HUES6 (cell line): ENCODE measurements around the gene FMNL2.

Experiments
- H3K27ac ChIP-seq: 2 replicates; pipeline ENCODE4 v1.7.0; 2013; ENCODE audit warnings: low read depth, mild to moderate bottlenecking, low read length, inconsistent platforms
- H3K27me3 ChIP-seq: 2 replicates; pipeline ENCODE4 v1.6.1; 2013; ENCODE audit warnings: low read length; ENCODE audit not compliant: control insufficient read depth, insufficient read depth
- H3K36me3 ChIP-seq: 2 replicates; pipeline ENCODE4 v1.6.1; 2013; ENCODE audit warnings: low read length; ENCODE audit not compliant: control insufficient read depth, insufficient read depth
- H3K4me1 ChIP-seq: 2 replicates; pipeline ENCODE4 v1.6.1; 2013; ENCODE audit warnings: low read length; ENCODE audit not compliant: control insufficient read depth, insufficient read depth
- H3K4me3 ChIP-seq: 2 replicates; pipeline ENCODE4 v1.5.1; 2013; ENCODE audit warnings: low read depth, low read length
- H3K9ac ChIP-seq: one replicate; pipeline ENCODE4 v1.6.1; 2013; ENCODE audit warnings: mild to moderate bottlenecking, low read length
- H3K9me3 ChIP-seq: 2 replicates; pipeline ENCODE4 v1.6.1; 2013; ENCODE audit warnings: low read depth, low read length; ENCODE audit not compliant: control insufficient read depth, insufficient read depth

FMNL2 gene

DNA sequence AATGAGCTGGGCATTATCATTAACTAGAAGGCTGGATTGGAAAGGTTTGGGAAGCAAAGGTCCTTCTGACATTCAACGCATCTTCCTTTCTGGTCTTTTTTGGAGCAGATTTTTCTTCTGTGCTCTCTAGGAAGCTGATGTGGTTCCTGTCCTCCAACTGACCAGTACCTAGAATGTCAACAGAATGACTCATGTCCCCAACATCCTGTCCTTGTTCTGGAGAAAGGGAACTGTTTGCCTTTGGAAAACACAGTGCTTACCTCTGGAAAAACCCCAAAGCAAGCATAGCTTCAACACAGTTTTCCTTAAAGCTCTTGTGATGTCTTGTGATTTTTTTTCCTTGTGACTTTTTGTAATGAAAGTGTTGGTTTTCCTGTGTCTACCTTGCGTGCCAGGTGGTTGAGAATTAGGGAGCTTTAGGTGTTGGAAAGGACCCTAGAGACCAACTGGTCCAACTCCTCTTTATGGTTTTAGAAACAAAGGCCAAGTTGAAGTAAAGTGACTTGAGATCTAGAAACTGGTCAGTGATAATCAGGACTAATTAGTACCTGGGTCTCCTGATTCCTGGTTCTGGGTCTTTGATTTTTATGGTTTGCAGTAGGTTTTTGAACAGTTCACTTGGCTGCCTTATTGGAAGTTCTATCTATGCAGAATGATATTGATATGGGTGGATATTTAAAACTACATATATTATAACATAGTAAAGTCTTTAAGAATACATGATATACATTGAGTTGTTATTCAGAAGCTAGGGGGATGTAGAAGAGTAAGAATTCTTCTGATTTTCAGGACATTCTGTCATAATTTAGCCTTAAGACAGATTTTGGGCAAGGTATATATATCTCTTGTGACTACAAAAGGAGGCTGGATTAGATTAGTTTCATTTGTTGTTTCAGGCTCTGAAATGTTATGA, 70.5 kb downstream of the FMNL2 start:
- Histone ChIP-seq H3K27me3 (no peaks in the 10 kb centered on the region), H3K27ac (no peak overlapping the region), H3K36me3 (no peaks in the 10 kb centered on the region), H3K9me3 (no peaks in the 10 kb centered on the region), H3K4me1 (peaks cover 74% of the 10 kb centered on the region), H3K4me3 (no peak overlapping the region), H3K9ac (no peak overlapping the region)

GRCh38 chr2:152406119-152406835, 71.3 kb downstream of the FMNL2 start:
- Histone ChIP-seq H3K27ac (no peak overlapping the region), H3K9me3 (no peaks in the 10 kb centered on the region), H3K36me3 (no peaks in the 10 kb centered on the region), H3K27me3 (no peaks in the 10 kb centered on the region), H3K4me3 (no peak overlapping the region), H3K9ac (no peak overlapping the region), H3K4me1 (peaks cover 80% of the 10 kb centered on the region)

DNA sequence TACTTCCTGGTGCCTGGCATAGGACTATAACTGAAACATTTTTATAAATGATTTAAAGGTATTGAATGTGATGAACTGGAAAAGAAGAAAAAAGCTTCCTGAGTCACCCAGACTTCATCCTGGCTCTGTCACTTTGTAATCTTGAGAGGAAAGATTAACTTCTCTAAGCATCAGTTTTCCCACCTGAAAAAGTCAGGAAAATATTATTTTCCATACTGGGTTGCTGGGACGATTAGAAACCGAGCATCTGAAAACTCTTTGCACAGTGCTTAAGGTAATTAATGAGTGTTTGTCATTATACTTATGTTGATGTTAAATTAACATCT, 71.8 kb downstream of the FMNL2 start:
- Histone ChIP-seq H3K27ac (no peak overlapping the region), H3K27me3 (no peaks in the 10 kb centered on the region), H3K4me3 (peak overlapping the region; percentile 40), H3K4me1 (peaks cover 82% of the 10 kb centered on the region), H3K9me3 (no peaks in the 10 kb centered on the region), H3K9ac (no peak overlapping the region), H3K36me3 (no peaks in the 10 kb centered on the region)

- Histone ChIP-seq H3K36me3 (no peaks in the 10 kb centered on the region), H3K4me1 (peaks cover 82% of the 10 kb centered on the region), H3K27ac (peak overlapping the region; percentile 17; the same call in 1 of the 2 replicates), H3K27me3 (no peaks in the 10 kb centered on the region), H3K9me3 (no peaks in the 10 kb centered on the region), H3K4me3 (peak overlapping the region; percentile 40), H3K9ac (peak overlapping the region; percentile 30)
These were observed 72.3 kb downstream of the FMNL2 start for GRCh38 chr2:152407204-152407721.

- Histone ChIP-seq H3K4me3 (peak overlapping the region; percentile 40; the same call in 1 of the 2 replicates), H3K27me3 (no peaks in the 10 kb centered on the region), H3K36me3 (no peaks in the 10 kb centered on the region), H3K27ac (0 out of 2 replicates have a peak overlapping the region, but pooled peaks have one; percentile 17), H3K9me3 (no peaks in the 10 kb centered on the region), H3K9ac (peak overlapping the region; percentile 30), H3K4me1 (peaks cover 82% of the 10 kb centered on the region)
These were observed 72.8 kb downstream of the FMNL2 start for GRCh38 chr2:152407806-152408205.

GRCh38 chr2:152408254-152408653, 73.3 kb downstream of the FMNL2 start:
- Histone ChIP-seq H3K27me3 (no peaks in the 10 kb centered on the region), H3K4me1 (peaks cover 84% of the 10 kb centered on the region), H3K4me3 (no peak overlapping the region), H3K36me3 (no peaks in the 10 kb centered on the region), H3K27ac (no peak overlapping the region), H3K9me3 (no peaks in the 10 kb centered on the region), H3K9ac (no peak overlapping the region)

DNA sequence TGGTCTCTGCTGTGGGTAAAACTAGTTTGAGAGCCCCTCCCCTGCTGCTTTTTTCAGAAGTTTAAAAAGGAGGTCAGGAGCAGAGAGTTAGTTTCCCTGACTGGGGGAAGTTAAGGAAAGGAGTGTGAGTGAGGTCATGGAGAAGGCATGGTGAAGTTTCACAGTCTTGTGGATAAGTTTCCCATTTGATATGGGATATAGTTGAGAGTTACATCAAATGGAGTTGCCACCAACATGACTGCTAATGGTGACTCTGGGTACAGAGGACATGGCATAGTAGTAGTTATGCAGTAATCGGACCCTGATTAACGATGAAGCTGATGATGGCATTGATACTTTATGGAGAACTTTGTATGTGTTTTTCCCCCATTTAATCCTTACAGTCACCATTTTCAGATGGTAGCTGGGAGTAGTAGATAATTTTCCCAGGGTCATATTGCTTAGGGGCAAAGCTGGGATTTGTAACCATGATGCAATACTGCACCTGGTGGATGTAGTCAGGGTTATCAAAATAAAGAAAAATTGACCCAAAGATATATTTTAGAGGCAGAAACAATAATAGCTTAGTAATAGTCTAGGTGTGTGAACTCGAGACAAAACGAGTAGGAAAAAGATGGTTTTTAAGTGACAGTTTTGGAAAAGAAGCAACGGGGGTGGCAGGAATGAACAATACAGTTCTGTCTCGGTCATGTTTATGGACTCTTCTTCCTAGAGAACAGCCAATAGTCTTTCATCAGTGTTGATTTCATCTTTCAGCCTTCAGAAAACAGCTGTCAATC, 74.6 kb downstream of the FMNL2 start:
- Histone ChIP-seq H3K4me1 (peaks cover 84% of the 10 kb centered on the region), H3K9ac (no peak overlapping the region), H3K27me3 (no peaks in the 10 kb centered on the region), H3K4me3 (no peak overlapping the region), H3K27ac (no peak overlapping the region), H3K9me3 (no peaks in the 10 kb centered on the region), H3K36me3 (no peaks in the 10 kb centered on the region)

GRCh38 chr2:152410165-152410597, 75.2 kb downstream of the FMNL2 start:
- Histone ChIP-seq H3K4me1 (peaks cover 78% of the 10 kb centered on the region), H3K4me3 (no peak overlapping the region), H3K36me3 (no peaks in the 10 kb centered on the region), H3K9ac (no peak overlapping the region), H3K9me3 (no peaks in the 10 kb centered on the region), H3K27ac (no peak overlapping the region), H3K27me3 (no peaks in the 10 kb centered on the region)

GRCh38 chr2:152411154-152411553, 76.2 kb downstream of the FMNL2 start:
- no peaks in the 10 kb centered on the region for H3K36me3 ChIP-seq
- peaks cover 71% of the 10 kb centered on the region for H3K4me1 ChIP-seq

GRCh38 chr2:152413228-152414030, 78.5 kb downstream of the FMNL2 start:
- H3K9ac ChIP-seq, result no peak overlapping the region
- no peaks in the 10 kb centered on the region for H3K36me3 ChIP-seq
- H3K4me1 ChIP-seq, result peaks cover 49% of the 10 kb centered on the region
- no peak overlapping the region for H3K4me3 ChIP-seq
- no peaks in the 10 kb centered on the region for H3K27me3 ChIP-seq
- no peak overlapping the region for H3K27ac ChIP-seq
- H3K9me3 ChIP-seq, result no peaks in the 10 kb centered on the region

More at GRCh38 chr2:152411154-152411553, 76.2 kb downstream of the FMNL2 start:
- Histone ChIP-seq H3K9me3 (no peaks in the 10 kb centered on the region), H3K27me3 (no peaks in the 10 kb centered on the region), H3K9ac (no peak overlapping the region), H3K27ac (no peak overlapping the region), H3K4me3 (no peak overlapping the region)
